ENCODE results near the gene UGT3A1. TPM values are rescaled to one million over a fixed set of nuclear protein-coding genes. Genes with fewer than 3 reads are reported as not detected.

Gene UGT3A1
- total RNA-seq, 1 donor from 2014 or later = 8.8 TPM

GRCh38 chr5:35920890-35921289 is 70.3 kb downstream of the UGT3A1 start:
- peaks cover 12% of the 10 kb centered on the region for H3K27me3 Mint-ChIP-seq (ENCODE audit: insufficient read depth, low read depth)

GRCh38 chr5:35919191-35919590 is 72.0 kb downstream of the UGT3A1 start:
- Histone ChIP-seq H3K79me2 (ENCODE audit: low read depth) (no peaks in the 10 kb centered on the region), H3K36me3 (no peaks in the 10 kb centered on the region), H4K20me1 (ENCODE audit: low read depth) (no peaks in the 10 kb centered on the region), H3K9me3 (ENCODE audit: low read depth) (no peaks in the 10 kb centered on the region), H3K27me3 (peaks cover 29% of the 10 kb centered on the region), H3K4me3 (no peak overlapping the region), H2AFZ (replicated peaks) (no peak overlapping the region), H3K9ac (no peak overlapping the region), H3K4me1 (no peaks in the 10 kb centered on the region), H3K4me2 (no peak overlapping the region), H3F3A (ENCODE audit: low read depth) (no peaks in the 10 kb centered on the region), H3K27ac (no peak overlapping the region)
- TF ChIP-seq, protein P1, sequence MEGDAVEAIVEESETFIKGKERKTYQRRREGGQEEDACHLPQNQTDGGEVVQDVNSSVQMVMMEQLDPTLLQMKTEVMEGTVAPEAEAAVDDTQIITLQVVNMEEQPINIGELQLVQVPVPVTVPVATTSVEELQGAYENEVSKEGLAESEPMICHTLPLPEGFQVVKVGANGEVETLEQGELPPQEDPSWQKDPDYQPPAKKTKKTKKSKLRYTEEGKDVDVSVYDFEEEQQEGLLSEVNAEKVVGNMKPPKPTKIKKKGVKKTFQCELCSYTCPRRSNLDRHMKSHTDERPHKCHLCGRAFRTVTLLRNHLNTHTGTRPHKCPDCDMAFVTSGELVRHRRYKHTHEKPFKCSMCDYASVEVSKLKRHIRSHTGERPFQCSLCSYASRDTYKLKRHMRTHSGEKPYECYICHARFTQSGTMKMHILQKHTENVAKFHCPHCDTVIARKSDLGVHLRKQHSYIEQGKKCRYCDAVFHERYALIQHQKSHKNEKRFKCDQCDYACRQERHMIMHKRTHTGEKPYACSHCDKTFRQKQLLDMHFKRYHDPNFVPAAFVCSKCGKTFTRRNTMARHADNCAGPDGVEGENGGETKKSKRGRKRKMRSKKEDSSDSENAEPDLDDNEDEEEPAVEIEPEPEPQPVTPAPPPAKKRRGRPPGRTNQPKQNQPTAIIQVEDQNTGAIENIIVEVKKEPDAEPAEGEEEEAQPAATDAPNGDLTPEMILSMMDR (IDR thresholded peaks at IDR 0.05) = no peak
- TF ChIP-seq EZH2phosphoT487 (IDR thresholded peaks at IDR 0.05) (no peak), EZH2 (IDR thresholded peaks at IDR 0.05) (no peak)
- no peak for DNase-seq (ENCODE audit: low spot score)
- no peak overlapping the region for H3K4me3 Mint-ChIP-seq
- H3K9me3 Mint-ChIP-seq = peaks cover 2% of the 10 kb centered on the region
- H3K27me3 Mint-ChIP-seq (ENCODE audit: insufficient read depth, low read depth) = peaks cover under 1% of the 10 kb centered on the region
- H3K36me3 Mint-ChIP-seq = no peaks in the 10 kb centered on the region
- no peak overlapping the region for H3K27ac Mint-ChIP-seq
- H3K4me1 Mint-ChIP-seq = no peaks in the 10 kb centered on the region

More at GRCh38 chr5:35920890-35921289, 70.3 kb downstream of the UGT3A1 start:
- Histone ChIP-seq H3K27ac (no peak overlapping the region), H3K4me2 (no peak overlapping the region), H3F3A (ENCODE audit: low read depth) (no peaks in the 10 kb centered on the region), H3K9me3 (ENCODE audit: low read depth) (no peaks in the 10 kb centered on the region), H3K27me3 (peaks cover 46% of the 10 kb centered on the region), H2AFZ (replicated peaks) (no peak overlapping the region), H3K4me1 (no peaks in the 10 kb centered on the region), H3K9ac (no peak overlapping the region), H4K20me1 (ENCODE audit: low read depth) (no peaks in the 10 kb centered on the region), H3K36me3 (no peaks in the 10 kb centered on the region), H3K79me2 (ENCODE audit: low read depth) (no peaks in the 10 kb centered on the region), H3K4me3 (no peak overlapping the region)
- peak; percentile 48 for DNase-seq (ENCODE audit: low spot score)
- Mint-ChIP-seq H3K4me1 (no peaks in the 10 kb centered on the region), H3K4me3 (no peak overlapping the region), H3K36me3 (no peaks in the 10 kb centered on the region), H3K27ac (no peak overlapping the region), H3K9me3 (no peaks in the 10 kb centered on the region)
- TF ChIP-seq, protein P1 (IDR thresholded peaks at IDR 0.05) = peak; percentile 50
- TF ChIP-seq EZH2phosphoT487 (IDR thresholded peaks at IDR 0.05) = no peak

DNA sequence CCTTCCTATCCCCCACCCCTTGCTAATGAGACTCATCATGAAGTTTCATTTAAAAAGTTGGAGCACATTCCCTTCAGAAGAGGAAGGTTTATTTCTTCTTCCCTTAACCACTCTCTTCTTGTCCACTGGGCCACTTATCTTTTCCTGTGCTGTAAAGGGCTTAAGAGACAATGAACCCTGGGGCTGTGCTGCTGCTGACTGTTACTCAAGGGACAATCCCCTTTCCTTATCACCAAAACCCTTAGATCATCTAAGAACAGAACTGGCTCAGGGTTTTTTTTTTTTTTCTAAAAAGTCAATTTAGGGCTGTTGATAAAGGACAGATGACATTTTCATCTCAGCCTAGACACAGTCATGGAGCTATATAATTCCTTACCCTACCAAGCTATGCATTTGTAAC is 82.4 kb downstream of the UGT3A1 start:
- DNase-seq (ENCODE audit: low spot score) = peak; percentile 10
- H3K79me2 ChIP-seq (ENCODE audit: low read depth) = no peaks in the 10 kb centered on the region
- no peaks in the 10 kb centered on the region for H3K9me3 ChIP-seq (ENCODE audit: low read depth)
- Mint-ChIP-seq H3K36me3 (no peaks in the 10 kb centered on the region), H3K4me1 (peaks cover 6% of the 10 kb centered on the region), H3K27me3 (ENCODE audit: insufficient read depth, low read depth) (no peaks in the 10 kb centered on the region), H3K27ac (no peak overlapping the region), H3K9me3 (peaks cover 24% of the 10 kb centered on the region), H3K4me3 (no peak overlapping the region)
- no peak overlapping the region for H3K9ac ChIP-seq
- H3K36me3 ChIP-seq = no peaks in the 10 kb centered on the region
- peaks cover 8% of the 10 kb centered on the region for H3K4me1 ChIP-seq
- H3K27ac ChIP-seq = no peak overlapping the region
- no peaks in the 10 kb centered on the region for H3F3A ChIP-seq (ENCODE audit: low read depth)
- no peaks in the 10 kb centered on the region for H4K20me1 ChIP-seq (ENCODE audit: low read depth)
- no peak overlapping the region for H3K4me3 ChIP-seq
- no peaks in the 10 kb centered on the region for H3K27me3 ChIP-seq
- H3K4me2 ChIP-seq = no peak overlapping the region
- TF ChIP-seq, protein P1 (IDR thresholded peaks at IDR 0.05) = no peak
- no peak overlapping the region for H2AFZ ChIP-seq (replicated peaks)
